Thyroid gland (tissue), 4 donors: Measurements from ENCODE around the gene TMEM9B. TPM values are rescaled to one million over a fixed set of nuclear protein-coding genes. Genes with fewer than 3 reads are reported as not detected.

Experiments
- DNase-seq, 2 donors: peaks; one replicate each; pipeline ENCODE4 v3.0.0-alpha.2; 2019
- H3K27ac ChIP-seq, 3 donors: fragments of 200-600 bp; sonication (generic); 1 replicate in 2 of 3; 2 replicates in 1 of 3; pipeline ENCODE4 v1.5.1; 2016 to 2019; ENCODE audit warnings: mild to moderate bottlenecking in 1 of 3, moderate library complexity in 1 of 3
- H3K27me3 ChIP-seq: fragments of 200-600 bp; sonication (generic); one replicate; pipeline ENCODE4 v1.5.1; 2019
- H3K36me3 ChIP-seq, 2 donors: fragments of 200-600 bp; sonication (generic); one replicate each; pipeline ENCODE4 v1.5.1; 2016 to 2019
- H3K4me1 ChIP-seq, 2 donors: fragments of 200-600 bp; sonication (generic); one replicate each; pipeline ENCODE4 v1.5.1; 2017 to 2019
- H3K4me3 ChIP-seq, 3 donors: fragments of 200-600 bp; sonication (generic); replicated peaks in 1 of 3; 1 replicate in 2 of 3; 2 replicates in 1 of 3; pipeline ENCODE4 v1.5.1; 2016; ENCODE audit warnings: mild to moderate bottlenecking in 1 of 3
- H3K9me3 ChIP-seq: fragments of 200-600 bp; sonication (generic); one replicate; pipeline ENCODE4 v1.5.1; 2017
- POLR2A ChIP-seq, 2 donors: fragments of 450-650 bp; IDR thresholded peaks; one replicate each; pipeline ENCODE4 v1.6.1; 2017; ENCODE audit warnings: antibody characterized with exemption in 2 of 2, mild to moderate bottlenecking in 2 of 2, moderate library complexity in 1 of 2
- WGBS, 2 donors: methylation state at CpG; one replicate each; pipeline ENCODE4 v1.1.5; 2017; 5-methylcytosine and 5-hydroxymethylcytosine counted together
- intact Hi-C: fragments of 100-400 bp; cut with DNase I; formaldehyde crosslinking; loops from one replicate; pipeline ENCODE4 v1.15.1; 2023
- total RNA-seq, 4 donors: library from RNA; depleted of rRNA; stranded (reverse); fragments of >200 nt; gene quantifications; one replicate each; pipeline ENCODE4 v1.2.3, GENCODE V29; 2016
- TF ChIP-seq, protein P1 (sequence below), 6 experiments: fragments of 200-600 bp in 3 of 6; fragments of 450-650 bp in 3 of 6; sonication (generic) in 3 of 6; IDR thresholded peaks; one replicate each; pipeline ENCODE4 v1.5.1; 2016 to 2019; ENCODE audit warnings: antibody characterized with exemption in 6 of 6, mild to moderate bottlenecking in 2 of 6, inconsistent platforms in 1 of 6, moderate library complexity in 1 of 6

Gene TMEM9B
- total RNA-seq, 4 donors from 2014 or later, result 73.3 to 158 (median 114) TPM

- intact Hi-C loops, result no loop called here
Measured at GRCh38 chr11:8947230-8947943, 16.9 kb downstream of the TMEM9B start.

GRCh38 chr11:8942518-8943066 is 21.6 kb downstream of the TMEM9B start, which contains the start of gene ASCL3:
TSS of gene ASCL3 (minus strand) at chr11:8943016. CDS start at chr11:8938161, 4,855 bp downstream.
- TF ChIP-seq POLR2A (IDR thresholded peaks at IDR 0.05), result no peak
- TF ChIP-seq, protein P1, sequence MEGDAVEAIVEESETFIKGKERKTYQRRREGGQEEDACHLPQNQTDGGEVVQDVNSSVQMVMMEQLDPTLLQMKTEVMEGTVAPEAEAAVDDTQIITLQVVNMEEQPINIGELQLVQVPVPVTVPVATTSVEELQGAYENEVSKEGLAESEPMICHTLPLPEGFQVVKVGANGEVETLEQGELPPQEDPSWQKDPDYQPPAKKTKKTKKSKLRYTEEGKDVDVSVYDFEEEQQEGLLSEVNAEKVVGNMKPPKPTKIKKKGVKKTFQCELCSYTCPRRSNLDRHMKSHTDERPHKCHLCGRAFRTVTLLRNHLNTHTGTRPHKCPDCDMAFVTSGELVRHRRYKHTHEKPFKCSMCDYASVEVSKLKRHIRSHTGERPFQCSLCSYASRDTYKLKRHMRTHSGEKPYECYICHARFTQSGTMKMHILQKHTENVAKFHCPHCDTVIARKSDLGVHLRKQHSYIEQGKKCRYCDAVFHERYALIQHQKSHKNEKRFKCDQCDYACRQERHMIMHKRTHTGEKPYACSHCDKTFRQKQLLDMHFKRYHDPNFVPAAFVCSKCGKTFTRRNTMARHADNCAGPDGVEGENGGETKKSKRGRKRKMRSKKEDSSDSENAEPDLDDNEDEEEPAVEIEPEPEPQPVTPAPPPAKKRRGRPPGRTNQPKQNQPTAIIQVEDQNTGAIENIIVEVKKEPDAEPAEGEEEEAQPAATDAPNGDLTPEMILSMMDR (IDR thresholded peaks at IDR 0.05), result no peak
- Histone ChIP-seq H3K27me3 (no peaks in the 10 kb centered on the region), H3K36me3 (peaks cover 4 to 5% of the 10 kb centered on the region in 2 donors), H3K27ac (no peak within 1 kb of the TSS), H3K9me3 (no peaks in the 10 kb centered on the region), H3K4me3 (no peak within 1 kb of the TSS), H3K4me1 (no peaks in the 10 kb centered on the region)
- 73 to 82% methylated on average over 5 of the region's 5 CpGs for WGBS, 2 donors
- intact Hi-C loops, result no loop called here
- no peak for DNase-seq

More at GRCh38 chr11:8947230-8947943, 16.9 kb downstream of the TMEM9B start:
- no peak overlapping the region for H3K4me3 ChIP-seq
- H3K27me3 ChIP-seq, result no peaks in the 10 kb centered on the region
- no peak for DNase-seq
- H3K27ac ChIP-seq, result no peak overlapping the region
- peaks cover 17 to 27% of the 10 kb centered on the region in 2 donors for H3K36me3 ChIP-seq
- no peaks in the 10 kb centered on the region for H3K9me3 ChIP-seq
- no peaks in the 10 kb centered on the region for H3K4me1 ChIP-seq
- WGBS, 2 donors, result 82 to 84% methylated on average over 4 of the region's 4 CpGs
- TF ChIP-seq, protein P1 (IDR thresholded peaks at IDR 0.05), result no peak
- TF ChIP-seq POLR2A (IDR thresholded peaks at IDR 0.05), result no peak

DNA sequence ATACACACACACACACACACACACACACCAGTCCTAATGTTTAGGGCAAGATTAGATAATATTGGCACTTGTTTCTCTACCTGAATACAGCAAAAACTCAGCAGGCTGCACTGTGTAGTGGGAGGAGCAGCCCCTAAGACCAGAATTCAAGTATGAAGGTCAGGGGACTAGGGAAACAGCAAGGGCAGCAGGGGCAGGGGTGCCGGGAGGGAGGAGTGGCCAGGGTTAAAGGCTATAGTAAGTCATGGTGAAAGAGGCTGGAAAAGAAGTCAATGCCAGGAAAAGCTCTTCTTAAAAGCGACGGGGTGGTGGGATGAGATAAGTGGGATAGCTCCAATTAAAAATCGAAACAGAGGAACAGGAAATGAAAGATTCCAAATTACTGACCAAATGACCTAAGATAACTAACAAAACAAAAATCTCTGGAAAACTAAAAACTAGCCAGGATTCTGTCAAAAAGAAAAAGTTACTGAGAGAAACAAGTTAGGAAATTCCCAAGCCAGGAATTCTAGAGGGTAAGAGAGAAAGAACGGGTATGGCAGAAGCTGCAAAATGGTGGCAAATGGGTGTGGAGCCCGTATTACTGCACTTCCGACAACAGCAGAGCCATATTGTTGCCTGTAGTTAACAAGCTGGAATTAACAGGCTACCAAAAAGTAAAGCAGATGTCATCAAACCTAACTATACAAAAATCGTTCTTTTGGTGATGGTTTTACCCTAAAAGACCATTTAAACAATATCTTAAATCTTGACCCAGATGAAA is 22.7 kb downstream of the TMEM9B start:
- Histone ChIP-seq H3K27ac (no peak overlapping the region), H3K9me3 (no peaks in the 10 kb centered on the region), H3K4me3 (no peak overlapping the region), H3K36me3 (no peaks in the 10 kb centered on the region), H3K27me3 (no peaks in the 10 kb centered on the region), H3K4me1 (peaks cover 0 to 4% of the 10 kb centered on the region in 2 donors)
- DNase-seq, result no peak
- intact Hi-C loops, result no loop called here
- TF ChIP-seq, protein P1 (IDR thresholded peaks at IDR 0.05), result no peak
- no peak for TF ChIP-seq POLR2A (IDR thresholded peaks at IDR 0.05)
- 58 to 73% methylated on average over 8 of the region's 8 CpGs for WGBS, 2 donors

GRCh38 chr11:8937659-8938058 is 26.6 kb downstream of the TMEM9B start:
- TF ChIP-seq, protein P1 (IDR thresholded peaks at IDR 0.05), result no peak
- TF ChIP-seq POLR2A (IDR thresholded peaks at IDR 0.05), result no peak
- no peak overlapping the region for H3K27ac ChIP-seq
- intact Hi-C loops, result no loop called here
- peaks cover 0 to 4% of the 10 kb centered on the region in 2 donors for H3K4me1 ChIP-seq
- H3K4me3 ChIP-seq, result no peak overlapping the region
- H3K27me3 ChIP-seq, result no peaks in the 10 kb centered on the region
- H3K9me3 ChIP-seq, result no peaks in the 10 kb centered on the region
- H3K36me3 ChIP-seq, result no peaks in the 10 kb centered on the region
- WGBS, 2 donors, result 82 to 84% methylated on average over 13 to 14 of the region's 14 CpGs
- no peak for DNase-seq
